ENCODE measurements around the gene RC3H1. TPM values are rescaled to one million over a fixed set of nuclear protein-coding genes. Genes with fewer than 3 reads are reported as not detected.
A peak's percentile ranks its signal among the peaks of the same experiment; 100 is the strongest.
"Not testable (repeated sequence)": the region's sequence is repeated elsewhere in the genome, so short reads cannot be mapped to it uniquely, and the experiment has no call there.

RC3H1 gene
- total RNA-seq, 2 donors from 2014 or later, result 34.9 to 37.8 TPM

DNA sequence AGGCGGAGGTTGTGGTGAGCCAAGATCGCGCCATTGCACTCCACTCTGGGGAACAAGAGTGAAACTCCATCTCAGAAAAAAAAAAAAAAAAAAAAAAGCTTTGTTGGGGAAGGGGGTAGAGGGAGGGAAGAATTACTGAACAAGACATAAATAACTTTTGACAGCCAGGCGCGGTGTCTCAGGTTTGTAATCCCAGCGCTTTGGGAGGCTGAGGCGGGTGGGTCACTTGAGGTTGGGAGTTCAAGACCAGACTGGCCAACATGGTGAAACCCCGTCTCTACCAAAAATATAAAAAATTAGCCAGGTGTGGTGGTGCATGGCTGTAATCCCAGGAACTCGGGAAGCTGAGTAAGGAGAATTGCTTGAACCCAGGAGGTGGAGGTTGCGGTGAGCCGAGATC, 28.2 kb downstream of the RC3H1 start:
- ATAC-seq; intact Hi-C loops (cut with DNase I, micrococcal nuclease); DNase-seq: not testable (repeated sequence)

GRCh38 chr1:173988068-173988467, 34.1 kb downstream of the RC3H1 start:
- DNase-seq, result no peak
- intact Hi-C loops (cut with DNase I, micrococcal nuclease), result no loop called here
- no peak for ATAC-seq

DNA sequence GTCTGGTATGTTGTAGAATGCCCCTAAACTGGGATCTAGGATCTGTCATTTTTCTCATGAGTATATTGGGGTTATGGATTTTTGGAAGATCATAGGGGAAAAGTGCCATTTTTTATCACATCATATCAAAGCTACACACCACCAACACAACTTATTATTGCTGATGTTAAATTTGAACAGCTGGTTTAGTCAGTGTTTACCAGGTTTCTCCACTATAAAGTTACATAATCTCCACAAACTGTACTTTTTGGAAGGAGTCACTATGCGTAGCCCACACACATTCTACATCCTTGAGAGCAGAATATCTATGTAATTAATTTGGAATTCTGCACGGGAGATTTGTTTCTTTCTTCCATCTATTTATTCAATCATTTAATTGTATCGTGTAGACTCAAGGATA, 35.2 kb downstream of the RC3H1 start:
- DNase-seq (no peak), ATAC-seq (no peak)
- intact Hi-C loops (cut with DNase I, micrococcal nuclease), result no loop called here

- DNase-seq, result no peak
- no peak for ATAC-seq
- intact Hi-C loops (cut with DNase I, micrococcal nuclease), result no loop called here
Measured at GRCh38 chr1:173970252-173970651, 51.9 kb downstream of the RC3H1 start.

DNA sequence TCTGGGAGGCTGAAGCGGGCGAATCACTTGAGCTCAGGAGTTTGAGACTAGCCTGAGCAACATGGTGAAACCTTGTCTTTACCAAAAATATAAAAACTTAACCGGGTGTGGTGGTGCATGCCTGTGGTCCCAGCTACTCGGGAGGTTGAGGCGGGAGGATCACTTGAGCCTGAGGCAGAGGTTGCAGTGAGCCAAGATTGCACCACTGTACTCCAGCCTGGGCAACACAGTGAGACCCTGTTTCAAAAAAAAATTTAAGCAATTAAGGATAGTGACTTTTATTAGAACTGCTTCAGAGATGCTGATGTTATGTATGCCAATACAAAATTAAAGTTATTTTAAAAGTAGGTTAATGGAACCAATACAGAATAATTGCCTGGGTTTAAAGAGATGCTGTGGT, 56.3 kb downstream of the RC3H1 start:
- ATAC-seq; intact Hi-C loops (cut with DNase I, micrococcal nuclease); DNase-seq: not testable (repeated sequence)

GRCh38 chr1:173963477-173963876, 58.7 kb downstream of the RC3H1 start:
- DNase-seq, result no peak
- ATAC-seq, result no peak
- intact Hi-C loops (cut with DNase I, micrococcal nuclease), result no loop called here

- DNase-seq, result no peak
- intact Hi-C loops (cut with DNase I, micrococcal nuclease), result no loop called here
- ATAC-seq, result no peak
Measured at GRCh38 chr1:173960625-173961024, 61.5 kb downstream of the RC3H1 start.

DNA sequence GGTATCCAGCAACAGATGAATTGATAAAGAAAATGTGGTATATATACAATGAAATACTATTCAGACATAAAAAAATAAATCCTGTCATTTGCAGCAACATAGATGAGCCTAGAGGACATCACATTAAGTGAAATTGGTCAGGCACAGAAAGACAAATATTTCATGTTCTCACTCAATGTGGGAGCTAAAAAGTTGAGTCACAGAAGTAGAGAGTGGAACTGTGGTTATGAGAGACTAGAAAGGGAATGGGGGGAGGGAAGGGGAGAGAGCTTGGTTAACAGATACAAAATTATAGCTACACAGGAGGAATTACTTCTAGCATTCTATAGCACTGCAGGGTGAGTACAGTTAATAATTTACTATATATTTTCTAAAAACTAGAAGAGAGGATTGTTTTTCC, 68.0 kb downstream of the RC3H1 start:
- ATAC-seq (no peak), DNase-seq (no peak)
- intact Hi-C loops (cut with DNase I, micrococcal nuclease), result no loop called here

- no peak for DNase-seq
- no peak for ATAC-seq
- intact Hi-C loops (cut with DNase I, micrococcal nuclease), result no loop called here
Measured at GRCh38 chr1:173948594-173948993, 73.6 kb downstream of the RC3H1 start.

DNA sequence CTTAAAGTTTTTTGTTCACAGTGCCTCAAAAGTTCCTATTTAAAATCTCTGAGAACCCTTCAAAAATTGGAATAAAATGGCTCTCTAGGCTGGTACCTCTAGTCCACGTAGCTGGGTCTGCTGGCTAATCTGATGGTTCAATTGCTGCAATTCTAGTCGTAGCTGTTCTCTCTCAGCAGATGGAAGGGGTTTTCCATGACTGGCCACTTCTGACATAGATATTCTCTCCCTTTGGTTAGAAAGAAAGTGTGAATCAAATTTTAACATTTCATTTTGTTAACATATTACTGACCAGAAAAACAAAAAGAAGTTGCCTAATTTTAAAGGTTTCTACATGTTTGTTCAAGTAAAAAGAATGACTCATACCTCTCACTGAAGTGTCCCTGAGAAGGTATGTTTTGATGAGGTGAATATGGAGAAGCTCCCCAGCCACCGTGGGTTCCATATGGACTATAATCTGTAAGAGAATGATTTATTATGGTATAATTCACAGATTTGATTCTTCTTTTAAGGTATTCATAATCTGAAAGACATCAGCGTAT, 75.7 kb downstream of the RC3H1 start:
- intact Hi-C loops (cut with DNase I, micrococcal nuclease), result no loop called here
- ATAC-seq (no peak), DNase-seq (no peak)

DNA sequence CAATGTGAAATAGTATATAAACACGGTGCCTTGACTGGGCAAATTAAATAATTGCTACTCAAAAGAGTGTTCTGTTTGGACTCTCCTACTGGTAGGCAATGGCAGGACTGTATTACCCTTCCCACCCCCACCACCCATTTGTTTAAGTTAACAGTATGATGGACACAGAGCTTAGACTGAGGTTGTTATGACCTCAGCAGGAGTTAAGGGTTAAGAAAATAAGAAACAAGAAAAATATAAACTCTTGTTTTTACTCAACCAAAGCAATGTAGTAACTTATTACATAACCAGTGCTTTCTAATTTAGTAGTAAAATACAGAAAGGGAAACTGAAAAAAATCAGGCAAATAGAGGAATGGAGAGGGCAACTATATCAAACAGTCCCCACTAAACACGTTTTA, 85.1 kb downstream of the RC3H1 start:
- DNase-seq (no peak), ATAC-seq (no peak)
- intact Hi-C loops (cut with DNase I, micrococcal nuclease), result no loop called here

DNA sequence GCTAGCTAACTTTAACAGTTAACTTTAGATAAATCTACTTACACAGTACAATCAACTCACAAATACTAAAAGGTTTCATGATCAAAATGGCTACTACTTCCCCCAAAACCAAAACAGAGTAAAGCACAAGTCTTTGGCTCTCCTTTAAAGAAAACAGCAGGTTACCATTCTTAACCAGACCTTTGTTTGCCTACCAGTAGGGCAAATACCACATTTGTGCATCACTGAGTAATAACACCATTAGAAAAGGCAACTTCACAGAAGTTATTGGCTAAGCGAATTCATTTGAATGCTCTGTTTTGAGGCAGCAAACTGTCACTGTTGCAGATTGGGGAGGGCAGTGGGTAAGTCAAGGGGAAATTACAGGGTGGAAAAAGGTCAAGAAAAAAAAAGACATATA, 87.7 kb downstream of the RC3H1 start:
- ATAC-seq (no peak), DNase-seq (no peak)
- intact Hi-C loops (cut with DNase I, micrococcal nuclease), result no loop called here

DNA sequence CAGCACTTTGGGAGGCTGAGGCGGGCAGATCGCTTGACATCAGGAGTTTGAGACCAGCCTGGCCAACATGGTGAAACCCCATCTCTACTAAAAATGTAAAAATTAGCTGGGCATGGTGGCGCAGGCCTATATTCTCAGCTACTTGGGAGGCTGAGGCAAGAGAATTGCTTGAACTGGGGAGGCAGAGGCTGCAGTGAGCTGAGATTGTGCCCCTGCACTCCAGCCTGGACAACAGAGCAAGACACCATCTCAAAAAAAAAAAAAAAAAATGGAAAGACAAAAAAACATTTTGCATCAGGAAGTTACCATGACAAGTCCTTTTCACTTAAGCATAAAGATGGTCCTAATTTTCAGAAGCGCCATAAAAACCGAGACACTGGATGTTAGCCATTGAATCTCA, 91.6 kb downstream of the RC3H1 start:
- ATAC-seq; intact Hi-C loops (cut with DNase I, micrococcal nuclease); DNase-seq: not testable (repeated sequence)

DNA sequence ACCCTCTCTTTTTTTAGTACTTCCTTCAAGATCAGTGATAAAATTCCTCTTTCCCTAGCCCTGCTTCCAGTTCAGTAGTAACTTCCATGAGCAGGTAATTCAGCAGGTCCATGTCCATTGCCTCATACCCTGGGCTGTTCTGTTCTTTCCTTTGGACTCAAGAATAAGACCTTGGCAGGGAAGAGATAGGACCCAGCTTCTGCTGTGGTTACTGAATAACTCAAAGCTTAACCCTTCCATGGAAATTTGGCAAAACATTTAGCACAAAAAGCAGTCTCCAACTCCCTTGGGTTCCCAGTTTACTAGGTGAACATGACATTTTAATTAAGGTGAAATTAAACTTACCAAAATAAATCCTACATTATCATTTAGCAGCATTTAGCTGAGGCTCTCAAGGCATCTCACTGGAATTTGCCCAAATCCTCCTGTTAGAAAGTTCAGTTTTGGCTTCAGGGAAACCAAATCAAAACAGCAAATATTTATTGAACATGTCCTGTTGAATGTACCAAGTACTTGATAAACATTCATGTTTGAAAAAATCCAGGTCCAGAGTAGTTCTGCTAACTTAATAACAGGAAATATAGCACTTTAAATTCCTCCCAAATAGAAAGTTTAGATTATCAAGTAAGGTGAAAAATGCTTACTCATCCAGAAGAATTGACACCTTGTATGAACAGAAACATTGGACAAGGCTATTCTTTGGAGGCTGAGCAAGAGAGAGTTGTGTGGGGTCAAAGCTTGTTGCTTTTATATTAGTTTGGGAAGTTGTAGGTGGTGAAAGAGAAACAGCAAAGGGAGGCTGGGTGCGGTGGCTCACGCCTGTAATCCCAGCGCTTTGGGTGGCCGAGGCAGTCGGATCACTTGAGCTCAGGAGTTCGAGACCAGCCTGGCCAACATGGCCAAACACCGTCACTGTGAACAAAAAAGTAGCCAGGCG, 96.6 kb downstream of the RC3H1 start:
- DNase-seq, result no peak
- intact Hi-C loops (cut with DNase I, micrococcal nuclease), result no loop called here
- ATAC-seq, result peak; percentile 45

GRCh38 chr1:173920861-173921260, 101.3 kb downstream of the RC3H1 start:
- intact Hi-C loops (cut with DNase I, micrococcal nuclease), result no loop called here
- no peak for DNase-seq
- no peak for ATAC-seq

GRCh38 chr1:173917635-173918493, 104.3 kb downstream of the RC3H1 start:
- intact Hi-C loops (cut with DNase I, micrococcal nuclease), result no loop called here
- ATAC-seq (no peak), DNase-seq (no peak)

GRCh38 chr1:173917149-173917548, 105.0 kb downstream of the RC3H1 start, which contains the start of gene SERPINC1:
Gene SERPINC1, minus strand, starts transcription at chr1:173917327. Its CDS starts 68 bp downstream, at chr1:173917259.
- no peak for DNase-seq
- intact Hi-C loops (cut with DNase I, micrococcal nuclease), result no loop called here
- no peak for ATAC-seq

DNA sequence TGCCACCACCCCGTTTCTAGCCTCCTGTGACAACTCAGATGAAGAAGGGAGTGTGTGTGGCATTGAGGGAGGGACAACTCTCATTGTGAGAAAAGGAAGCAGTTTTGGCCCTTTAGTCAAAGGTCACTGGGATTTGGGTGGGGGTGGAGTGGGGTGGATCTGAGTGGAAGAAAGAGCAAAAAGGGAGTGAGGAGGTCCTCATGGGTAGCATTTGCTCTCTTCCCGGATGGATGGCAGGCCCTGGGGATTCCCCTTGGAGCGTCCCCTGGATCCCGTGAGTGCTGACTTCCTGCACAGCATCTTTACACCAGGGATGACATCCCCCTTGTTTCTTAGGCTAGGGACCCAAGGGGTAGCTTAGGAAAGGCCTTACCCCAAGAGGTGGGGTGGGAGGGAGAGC, 105.5 kb downstream of the RC3H1 start:
- no peak for ATAC-seq
- no peak for DNase-seq
- intact Hi-C loops (cut with DNase I, micrococcal nuclease), result no loop called here

- intact Hi-C loops (cut with DNase I, micrococcal nuclease), result no loop called here
- DNase-seq (no peak), ATAC-seq (no peak)
Measured at GRCh38 chr1:173915596-173915995, 106.6 kb downstream of the RC3H1 start.
